Measurements from ENCODE around the gene DIP2C.
"Not testable (repeated sequence)": the region's sequence is repeated elsewhere in the genome, so short reads cannot be mapped to it uniquely, and the experiment has no call there.

DIP2C gene

GRCh38 chr10:397321-398068 lies 292.0 kb downstream of the DIP2C start:
- DNase-seq: no peak

GRCh38 chr10:396535-397220 lies 292.8 kb downstream of the DIP2C start:
- DNase-seq: no peak

GRCh38 chr10:396107-396506 lies 293.4 kb downstream of the DIP2C start:
- DNase-seq: no peak

GRCh38 chr10:395665-396064 lies 293.8 kb downstream of the DIP2C start:
- no peak for DNase-seq

- DNase-seq: not testable (repeated sequence)
Observed at GRCh38 chr10:394439-395101, 294.9 kb downstream of the DIP2C start.

- DNase-seq: no peak
Observed at GRCh38 chr10:393787-394438, 295.6 kb downstream of the DIP2C start.

- DNase-seq: no peak
Observed at GRCh38 chr10:393106-393745, 296.2 kb downstream of the DIP2C start.

GRCh38 chr10:392705-393037 lies 296.8 kb downstream of the DIP2C start:
- no peak for DNase-seq

- DNase-seq: no peak
Observed at GRCh38 chr10:391847-392704, 297.4 kb downstream of the DIP2C start.

- peak; percentile 6 for DNase-seq
Observed at GRCh38 chr10:391305-391704, 298.2 kb downstream of the DIP2C start.

- no peak for DNase-seq
Observed at GRCh38 chr10:390449-391100, 298.9 kb downstream of the DIP2C start.

- DNase-seq: no peak
Observed at GRCh38 chr10:389836-390448, 299.5 kb downstream of the DIP2C start.

GRCh38 chr10:389261-389790 lies 300.1 kb downstream of the DIP2C start:
- no peak for DNase-seq

- no peak for DNase-seq
Observed at GRCh38 chr10:388661-389045, 300.8 kb downstream of the DIP2C start.

GRCh38 chr10:387909-388660 lies 301.4 kb downstream of the DIP2C start:
- no peak for DNase-seq

GRCh38 chr10:387593-387891 lies 301.9 kb downstream of the DIP2C start:
- no peak for DNase-seq

- no peak for DNase-seq
Observed at GRCh38 chr10:386771-387592, 302.5 kb downstream of the DIP2C start.

GRCh38 chr10:385571-386300 lies 303.7 kb downstream of the DIP2C start:
- DNase-seq: no peak

All from NCI-H774 (cell line).